ENCODE results near the gene SPTAN1.

Gene SPTAN1

DNA sequence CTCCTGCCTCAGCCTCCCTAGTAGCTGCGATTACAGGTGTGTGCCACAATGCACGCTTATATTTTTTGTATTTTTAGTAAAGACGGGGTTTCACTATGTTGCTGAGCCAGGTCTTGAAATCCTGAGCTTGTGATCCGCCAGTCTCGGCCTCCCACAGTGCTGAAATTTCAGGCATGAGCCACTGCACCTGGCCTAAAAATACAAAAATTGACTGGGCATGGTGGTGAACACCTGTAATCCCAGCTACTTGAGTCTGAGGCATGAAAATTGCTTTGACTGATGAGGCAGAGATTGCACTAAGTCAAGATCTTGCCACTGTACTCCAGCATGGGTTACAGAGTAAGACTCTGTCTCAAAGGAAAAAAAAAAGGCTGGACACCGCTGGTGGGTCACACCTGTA, 117.4 kb downstream of the SPTAN1 start:
- ATAC-seq (ENCODE audit: low read depth): no peak
- TF ChIP-seq, protein P1, sequence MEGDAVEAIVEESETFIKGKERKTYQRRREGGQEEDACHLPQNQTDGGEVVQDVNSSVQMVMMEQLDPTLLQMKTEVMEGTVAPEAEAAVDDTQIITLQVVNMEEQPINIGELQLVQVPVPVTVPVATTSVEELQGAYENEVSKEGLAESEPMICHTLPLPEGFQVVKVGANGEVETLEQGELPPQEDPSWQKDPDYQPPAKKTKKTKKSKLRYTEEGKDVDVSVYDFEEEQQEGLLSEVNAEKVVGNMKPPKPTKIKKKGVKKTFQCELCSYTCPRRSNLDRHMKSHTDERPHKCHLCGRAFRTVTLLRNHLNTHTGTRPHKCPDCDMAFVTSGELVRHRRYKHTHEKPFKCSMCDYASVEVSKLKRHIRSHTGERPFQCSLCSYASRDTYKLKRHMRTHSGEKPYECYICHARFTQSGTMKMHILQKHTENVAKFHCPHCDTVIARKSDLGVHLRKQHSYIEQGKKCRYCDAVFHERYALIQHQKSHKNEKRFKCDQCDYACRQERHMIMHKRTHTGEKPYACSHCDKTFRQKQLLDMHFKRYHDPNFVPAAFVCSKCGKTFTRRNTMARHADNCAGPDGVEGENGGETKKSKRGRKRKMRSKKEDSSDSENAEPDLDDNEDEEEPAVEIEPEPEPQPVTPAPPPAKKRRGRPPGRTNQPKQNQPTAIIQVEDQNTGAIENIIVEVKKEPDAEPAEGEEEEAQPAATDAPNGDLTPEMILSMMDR (IDR thresholded peaks at IDR 0.05; ENCODE audit: poor library complexity, severe bottlenecking): no peak
- H3K36me3 ChIP-seq (ENCODE audit: low read depth): no peaks in the 10 kb centered on the region
- H3K4me3 ChIP-seq (ENCODE audit: severe bottlenecking): no peak overlapping the region
- H3K27me3 ChIP-seq (ENCODE audit: insufficient read depth, poor library complexity, severe bottlenecking): no peaks in the 10 kb centered on the region
- H3K9me3 ChIP-seq (ENCODE audit: severe bottlenecking): no peaks in the 10 kb centered on the region
- DNase-seq (ENCODE audit: low spot score): no peak
- H3K27ac ChIP-seq (ENCODE audit: poor library complexity, severe bottlenecking): no peak overlapping the region
- H3K4me1 ChIP-seq (ENCODE audit: insufficient read depth, poor library complexity, severe bottlenecking): no peaks in the 10 kb centered on the region

DNA sequence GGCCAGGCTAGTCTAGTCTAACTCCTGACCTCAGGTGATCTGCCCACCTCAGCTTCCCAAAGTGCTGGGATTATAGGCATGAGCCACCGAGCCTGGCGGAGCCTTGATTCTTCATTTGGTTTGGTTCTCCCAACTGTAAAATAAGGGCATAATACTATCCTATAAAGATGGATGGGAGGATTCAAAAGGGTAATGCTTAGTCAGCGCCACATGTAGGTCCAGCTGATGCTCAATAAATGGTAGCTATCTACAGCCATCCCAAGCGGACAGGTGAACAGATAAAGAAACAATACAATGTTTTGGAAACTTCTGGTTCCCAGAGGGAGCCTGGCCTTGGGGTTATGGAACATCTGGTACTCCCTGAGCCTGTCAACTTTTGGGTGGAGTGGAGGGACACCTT, 123.0 kb downstream of the SPTAN1 start:
- no peak for DNase-seq (ENCODE audit: low spot score)
- Histone ChIP-seq H3K4me1 (ENCODE audit: insufficient read depth, poor library complexity, severe bottlenecking) (no peaks in the 10 kb centered on the region), H3K27ac (ENCODE audit: poor library complexity, severe bottlenecking) (no peak overlapping the region), H3K27me3 (ENCODE audit: insufficient read depth, poor library complexity, severe bottlenecking) (no peaks in the 10 kb centered on the region), H3K9me3 (ENCODE audit: severe bottlenecking) (no peaks in the 10 kb centered on the region), H3K4me3 (ENCODE audit: severe bottlenecking) (no peak overlapping the region), H3K36me3 (ENCODE audit: low read depth) (peaks cover 10% of the 10 kb centered on the region; the same call in 1 of the 2 replicates)
- TF ChIP-seq, protein P1 (IDR thresholded peaks at IDR 0.05; ENCODE audit: poor library complexity, severe bottlenecking): no peak
- ATAC-seq (ENCODE audit: low read depth): no peak

DNA sequence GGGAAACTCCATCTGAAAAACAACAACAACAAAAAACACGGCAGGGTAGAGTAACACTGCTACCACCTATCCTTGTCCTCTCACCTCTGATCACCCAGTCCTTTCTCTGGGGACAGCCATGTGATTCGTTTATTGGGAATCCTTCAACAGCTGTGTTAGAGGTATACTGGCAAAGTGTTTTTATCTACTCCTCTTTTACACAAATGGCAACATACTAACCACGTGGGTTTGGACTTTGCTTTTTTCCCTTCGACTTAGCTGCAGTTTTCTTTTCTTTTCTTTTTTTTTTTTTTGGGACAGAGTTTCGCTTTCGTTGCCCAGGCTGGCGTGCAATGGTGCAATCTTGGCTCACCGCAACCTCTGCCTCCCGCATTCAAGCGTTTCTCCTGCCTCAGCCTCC, 125.4 kb downstream of the SPTAN1 start:
- TF ChIP-seq, protein P1 (IDR thresholded peaks at IDR 0.05; ENCODE audit: poor library complexity, severe bottlenecking): no peak
- ATAC-seq (ENCODE audit: low read depth): no peak
- peaks cover 1% of the 10 kb centered on the region for H3K4me1 ChIP-seq (ENCODE audit: insufficient read depth, poor library complexity, severe bottlenecking)
- peaks cover 22% of the 10 kb centered on the region; the same call in 1 of the 2 replicates for H3K36me3 ChIP-seq (ENCODE audit: low read depth)
- DNase-seq (ENCODE audit: low spot score): no peak
- no peaks in the 10 kb centered on the region for H3K9me3 ChIP-seq (ENCODE audit: severe bottlenecking)
- H3K4me3 ChIP-seq (ENCODE audit: severe bottlenecking): no peak overlapping the region
- no peaks in the 10 kb centered on the region for H3K27me3 ChIP-seq (ENCODE audit: insufficient read depth, poor library complexity, severe bottlenecking)
- no peak overlapping the region for H3K27ac ChIP-seq (ENCODE audit: poor library complexity, severe bottlenecking)

Measured in RWPE2 (cell line).